GM18868 (cell line): ENCODE measurements around the gene FKBP10.
"Not testable (repeated sequence)": the region's sequence is repeated elsewhere in the genome, so short reads cannot be mapped to it uniquely, and the experiment has no call there.

Experiments
- ATAC-seq: cut with Tn5 transposase; IDR thresholded peaks from one replicate; pipeline ENCODE4 v1.9.1; 2021; ENCODE audit warnings: mild to moderate bottlenecking, moderate library complexity; ENCODE audit not compliant: unreplicated experiment

The FKBP10 gene, protein sequence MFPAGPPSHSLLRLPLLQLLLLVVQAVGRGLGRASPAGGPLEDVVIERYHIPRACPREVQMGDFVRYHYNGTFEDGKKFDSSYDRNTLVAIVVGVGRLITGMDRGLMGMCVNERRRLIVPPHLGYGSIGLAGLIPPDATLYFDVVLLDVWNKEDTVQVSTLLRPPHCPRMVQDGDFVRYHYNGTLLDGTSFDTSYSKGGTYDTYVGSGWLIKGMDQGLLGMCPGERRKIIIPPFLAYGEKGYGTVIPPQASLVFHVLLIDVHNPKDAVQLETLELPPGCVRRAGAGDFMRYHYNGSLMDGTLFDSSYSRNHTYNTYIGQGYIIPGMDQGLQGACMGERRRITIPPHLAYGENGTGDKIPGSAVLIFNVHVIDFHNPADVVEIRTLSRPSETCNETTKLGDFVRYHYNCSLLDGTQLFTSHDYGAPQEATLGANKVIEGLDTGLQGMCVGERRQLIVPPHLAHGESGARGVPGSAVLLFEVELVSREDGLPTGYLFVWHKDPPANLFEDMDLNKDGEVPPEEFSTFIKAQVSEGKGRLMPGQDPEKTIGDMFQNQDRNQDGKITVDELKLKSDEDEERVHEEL

DNA sequence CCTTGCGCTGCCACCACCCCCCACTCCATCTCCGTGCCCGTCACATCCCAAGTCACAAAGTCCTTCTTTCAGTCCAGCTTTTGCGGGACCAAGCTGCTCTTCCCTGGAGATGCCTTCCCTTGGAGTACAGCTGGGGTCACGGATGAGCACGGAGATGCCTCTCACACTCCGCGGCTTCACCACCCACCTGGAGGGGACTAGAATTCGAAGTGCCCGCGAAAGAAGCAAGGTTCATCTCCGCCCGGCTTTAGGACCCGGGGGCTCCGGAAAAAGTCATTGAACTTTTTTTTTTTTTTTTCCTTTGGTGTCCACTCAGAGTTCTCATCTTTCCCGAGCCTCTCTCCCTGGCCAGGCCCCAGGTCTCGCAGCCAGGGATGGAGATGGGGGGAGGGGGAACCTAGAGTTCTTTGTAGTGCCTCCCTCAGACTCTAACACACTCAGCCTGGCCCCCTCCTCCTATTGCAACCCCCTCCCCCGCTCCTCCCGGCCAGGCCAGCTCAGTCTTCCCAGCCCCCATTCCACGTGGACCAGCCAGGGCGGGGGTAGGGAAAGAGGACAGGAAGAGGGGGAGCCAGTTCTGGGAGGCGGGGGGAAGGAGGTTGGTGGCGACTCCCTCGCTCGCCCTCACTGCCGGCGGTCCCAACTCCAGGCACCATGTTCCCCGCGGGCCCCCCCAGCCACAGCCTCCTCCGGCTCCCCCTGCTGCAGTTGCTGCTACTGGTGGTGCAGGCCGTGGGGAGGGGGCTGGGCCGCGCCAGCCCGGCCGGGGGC lies at the start of gene FKBP10:
TSS of gene FKBP10 (plus strand) at position 624 of the 771 bp plus-strand sequence. CDS start at position 655, 31 bp downstream.
- no peak for ATAC-seq

DNA sequence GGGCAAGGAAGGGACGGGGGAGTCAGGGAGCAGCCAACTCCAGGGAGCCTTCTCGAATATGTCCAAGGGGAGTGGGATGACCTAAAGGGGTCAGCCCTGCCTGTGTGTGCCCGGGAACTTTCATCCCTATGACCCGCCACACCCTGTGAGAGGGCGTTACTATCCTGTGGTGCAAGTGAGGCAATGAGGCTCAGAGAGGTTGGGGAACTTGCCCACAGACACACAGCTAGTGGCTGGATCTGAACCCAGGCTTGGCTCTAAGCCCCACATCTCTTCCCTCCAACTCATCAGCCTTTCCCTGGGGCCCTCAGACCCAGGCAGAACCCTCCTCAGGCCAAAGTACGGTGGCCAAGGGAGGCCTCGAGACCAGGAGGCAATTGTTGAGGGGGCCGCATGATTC lies 49.5 kb upstream of the FKBP10 start:
- no peak for ATAC-seq

GRCh38 chr17:41766135-41766534 lies 46.7 kb upstream of the FKBP10 start:
- ATAC-seq, result no peak

GRCh38 chr17:41767324-41768042 lies 45.3 kb upstream of the FKBP10 start:
- ATAC-seq, result no peak

GRCh38 chr17:41768682-41769288 lies 44.0 kb upstream of the FKBP10 start:
- ATAC-seq, result no peak

- ATAC-seq, result no peak
Observed at GRCh38 chr17:41769346-41769862, 43.4 kb upstream of the FKBP10 start.

DNA sequence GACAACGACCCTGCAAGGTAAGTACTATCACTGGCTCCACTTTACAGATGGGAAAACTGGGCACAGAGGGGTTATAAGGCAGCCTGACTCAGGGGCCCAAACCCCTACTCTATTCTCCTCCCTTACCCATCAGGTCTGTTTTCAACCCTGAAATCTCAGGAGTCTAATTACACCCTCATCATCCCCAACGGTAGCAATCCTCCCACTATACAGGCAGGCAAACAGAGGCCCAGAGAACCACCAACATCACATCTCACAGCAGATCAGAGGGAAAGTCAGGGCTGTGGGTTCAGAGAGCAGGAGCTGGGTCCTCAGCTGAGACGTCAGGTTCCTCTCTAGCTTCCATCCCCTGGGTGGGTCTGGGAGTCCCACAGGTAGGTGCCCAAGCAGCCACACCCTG lies 42.8 kb upstream of the FKBP10 start:
- ATAC-seq, result no peak

DNA sequence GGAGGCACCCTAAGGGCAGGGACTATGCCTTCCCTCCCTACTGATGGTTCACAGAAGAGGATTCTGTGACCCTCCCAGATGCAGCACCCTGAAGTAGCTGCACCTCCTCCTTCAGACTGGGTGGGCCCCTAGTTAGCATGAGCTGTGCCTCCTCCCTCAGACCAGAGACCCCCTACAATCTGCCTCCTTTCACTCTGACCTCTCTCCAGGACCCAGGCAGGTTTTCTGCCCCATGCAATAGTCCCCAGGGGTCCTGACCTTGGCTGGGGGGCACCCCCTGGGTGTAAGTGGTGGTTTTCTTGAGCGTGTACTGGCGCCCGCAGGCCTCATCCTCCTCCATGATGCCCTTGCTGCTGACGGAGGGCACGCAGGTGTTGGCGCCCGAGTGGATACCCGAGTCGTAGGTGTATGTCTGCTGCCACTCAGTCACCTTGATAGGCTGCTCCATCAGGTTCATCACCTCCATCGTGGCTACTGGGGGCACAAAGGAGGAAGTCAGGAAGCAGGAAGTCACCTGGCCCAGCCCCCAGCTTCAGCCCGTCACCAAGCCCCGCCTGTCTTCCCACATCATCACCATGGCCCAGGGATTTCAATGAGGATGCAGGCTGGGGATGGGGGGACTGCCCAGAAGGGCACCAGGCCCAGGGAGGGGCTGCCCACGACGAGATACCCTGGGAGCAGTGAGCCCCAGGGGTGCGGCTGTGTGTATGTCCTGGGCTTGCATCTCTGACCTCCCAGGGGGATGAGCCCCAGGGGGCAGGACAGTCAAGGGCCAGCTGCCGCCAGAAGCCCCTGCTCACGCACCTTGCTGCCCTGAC lies 41.2 kb upstream of the FKBP10 start:
- no peak for ATAC-seq

DNA sequence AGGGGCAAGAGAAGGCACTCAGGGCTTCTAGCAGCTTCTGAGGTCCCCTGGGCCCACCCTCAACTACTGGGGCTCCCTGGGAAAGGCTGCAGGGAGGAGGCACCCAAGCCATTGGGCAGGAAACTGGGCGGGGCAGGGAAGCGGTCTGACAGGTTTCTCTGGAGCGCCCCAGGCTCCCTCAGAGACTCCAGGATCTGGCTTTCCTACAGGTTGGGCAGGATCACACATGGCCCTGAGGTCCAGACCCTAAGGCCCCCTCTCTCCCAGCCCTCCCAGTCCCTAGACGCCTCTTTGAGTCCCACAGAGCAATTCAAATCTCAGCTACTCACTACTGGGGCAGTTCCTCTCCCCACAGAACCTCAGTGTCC lies 40.6 kb upstream of the FKBP10 start:
- no peak for ATAC-seq

DNA sequence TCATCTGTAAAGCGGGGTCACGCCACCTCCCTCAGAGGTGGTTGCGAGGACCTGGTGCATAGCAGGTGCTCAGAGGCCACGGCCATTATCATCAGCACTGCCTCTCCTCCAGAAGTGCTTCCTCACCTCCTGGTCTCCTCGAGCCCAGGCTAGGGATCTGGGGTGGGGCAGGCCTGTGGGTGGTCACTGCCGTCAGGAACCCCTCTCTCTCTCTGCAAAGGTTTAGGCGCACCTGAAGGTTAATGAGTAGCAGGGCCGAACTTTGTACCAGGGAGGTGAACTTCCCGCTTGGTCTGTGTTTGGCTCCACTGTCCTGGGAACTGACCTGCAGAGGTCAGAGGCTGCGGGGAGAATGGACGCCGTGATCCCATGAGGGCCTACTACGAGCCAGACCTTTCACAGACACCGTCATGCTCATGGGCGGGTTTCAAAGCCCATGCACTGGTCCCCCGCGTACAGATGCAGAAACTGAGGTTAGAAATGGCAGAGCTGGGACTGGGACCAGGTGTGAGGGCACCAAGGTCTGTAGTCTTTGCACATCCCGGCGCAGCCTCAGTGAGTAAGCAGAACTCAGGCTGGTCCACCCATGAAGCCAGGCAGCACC lies 40.1 kb upstream of the FKBP10 start:
- ATAC-seq, result no peak

GRCh38 chr17:41773190-41773588 lies 39.6 kb upstream of the FKBP10 start:
- ATAC-seq, result no peak

- no peak for ATAC-seq
Observed at GRCh38 chr17:41773731-41774193, 39.0 kb upstream of the FKBP10 start.

DNA sequence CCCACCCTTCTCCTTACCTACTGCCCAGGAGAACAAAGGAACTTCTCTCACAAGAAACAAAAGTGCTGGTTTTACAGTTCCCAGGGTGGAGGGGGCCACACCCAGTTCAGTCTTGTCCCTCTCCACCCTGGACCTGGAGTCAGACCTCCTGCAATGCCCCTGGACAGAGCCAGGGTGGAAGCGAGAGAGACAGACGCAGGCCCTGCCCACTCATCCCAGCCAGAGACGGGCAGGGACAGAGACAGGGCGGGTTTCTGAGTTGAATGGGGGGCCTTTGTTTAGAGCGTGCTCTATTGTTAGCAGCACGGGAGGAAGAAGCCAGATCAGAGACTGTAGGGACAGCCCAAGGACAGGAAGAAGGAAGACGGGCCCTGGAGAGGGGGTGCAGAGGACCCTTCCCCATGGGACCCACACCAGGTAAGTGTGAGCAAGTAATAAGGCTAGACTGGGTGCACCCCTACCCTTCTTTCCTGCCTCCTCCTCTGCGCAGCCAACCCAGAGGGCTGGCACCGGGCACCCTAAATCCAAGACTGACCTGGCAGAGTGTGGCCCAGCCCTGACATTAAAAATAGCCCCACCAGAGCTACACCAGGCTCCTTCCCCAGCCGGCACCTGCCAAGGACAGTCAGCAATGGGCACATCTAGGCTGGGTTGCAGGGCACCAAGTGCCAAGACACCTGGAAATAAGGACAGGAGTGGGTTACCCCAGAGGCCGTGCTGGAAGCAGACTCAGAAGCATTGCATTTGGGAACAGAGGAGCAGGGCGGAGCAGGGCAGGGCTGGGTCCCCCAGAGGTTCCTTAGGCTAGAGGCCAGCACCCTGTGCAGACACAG lies 37.2 kb upstream of the FKBP10 start:
- ATAC-seq, result no peak

DNA sequence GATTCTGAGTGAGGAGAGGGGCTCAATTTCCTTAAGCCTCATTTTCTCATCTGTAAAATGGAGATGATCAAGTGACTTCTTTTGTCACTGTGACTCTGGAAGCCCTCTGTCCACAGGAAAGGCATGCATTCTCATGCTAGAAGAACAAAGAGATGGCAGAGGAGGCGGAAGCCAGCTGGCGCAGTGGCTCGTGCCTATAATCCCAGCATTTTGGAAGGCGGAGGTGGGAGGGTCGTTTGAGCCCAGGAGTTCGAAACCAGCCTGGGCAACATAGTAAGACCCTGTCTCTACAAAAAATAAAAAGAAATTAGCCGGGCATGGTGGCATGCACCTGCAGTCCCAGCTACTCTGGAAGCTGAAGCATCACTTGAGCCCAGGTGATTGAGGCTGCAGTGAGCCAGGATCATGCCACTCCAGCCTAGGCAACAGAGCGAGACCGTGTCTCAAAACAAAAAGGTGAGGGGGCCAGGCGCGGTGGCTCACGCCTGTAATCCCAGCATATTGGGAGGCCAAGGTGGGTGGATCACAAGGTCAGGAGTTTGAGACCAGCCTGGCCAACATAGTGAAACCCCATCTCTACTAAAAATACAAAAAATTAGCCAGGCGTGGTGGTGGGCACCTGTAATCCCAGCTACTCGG lies 36.4 kb upstream of the FKBP10 start:
- not testable (repeated sequence) for ATAC-seq

DNA sequence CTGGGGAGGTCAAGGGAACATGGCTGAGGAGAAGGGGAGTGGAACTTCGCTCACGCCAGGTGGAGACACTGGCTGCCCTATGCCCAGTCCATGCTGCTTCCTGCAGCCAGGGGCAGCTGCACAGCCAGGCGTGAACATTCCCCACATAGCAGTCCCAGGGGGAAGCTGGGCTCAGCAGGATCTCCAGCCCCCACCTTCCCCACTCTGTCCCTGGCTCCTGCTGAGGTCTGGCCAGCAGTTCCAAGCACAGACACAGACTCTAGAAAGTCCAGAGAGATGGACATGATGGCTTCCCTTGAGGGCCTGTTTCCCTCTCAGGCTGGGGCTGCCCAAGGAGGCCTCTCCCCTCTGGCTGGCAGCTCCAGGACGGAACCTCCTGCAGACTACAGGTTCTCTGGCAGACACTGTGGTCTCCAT lies 35.6 kb upstream of the FKBP10 start:
- ATAC-seq, result no peak

GRCh38 chr17:41777574-41778188 lies 35.1 kb upstream of the FKBP10 start:
- no peak for ATAC-seq

DNA sequence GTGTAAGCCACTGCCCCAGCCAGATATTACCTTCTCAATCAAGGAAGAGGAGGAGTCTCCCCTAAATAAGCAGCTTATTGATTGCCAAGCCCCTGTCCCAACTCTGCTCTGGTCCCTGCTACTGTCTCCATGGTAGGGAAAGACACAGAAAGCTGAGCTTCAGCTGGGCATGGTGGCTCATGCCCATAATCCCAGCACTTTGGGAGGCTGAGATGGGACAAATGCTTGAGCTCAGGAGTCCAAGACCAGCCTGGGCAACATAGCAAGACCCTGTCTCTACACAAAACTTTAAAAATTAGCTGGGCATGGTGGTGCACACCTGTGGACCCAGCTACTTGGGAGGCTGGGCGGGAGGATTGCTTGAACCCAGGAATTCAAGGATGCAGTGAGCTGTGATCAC lies 32.9 kb upstream of the FKBP10 start:
- ATAC-seq, result no peak
